HG02610 (cell line): ENCODE data around the gene TSPAN32.
"Not testable (repeated sequence)": the region's sequence is repeated elsewhere in the genome, so short reads cannot be mapped to it uniquely, and the experiment has no call there.

Experiments used
- ATAC-seq: cut with Tn5 transposase; IDR thresholded peaks from one replicate; pipeline ENCODE4 v1.9.1; 2021; ENCODE audit warnings: mild to moderate bottlenecking, moderate library complexity; ENCODE audit not compliant: unreplicated experiment

TSPAN32 gene

DNA sequence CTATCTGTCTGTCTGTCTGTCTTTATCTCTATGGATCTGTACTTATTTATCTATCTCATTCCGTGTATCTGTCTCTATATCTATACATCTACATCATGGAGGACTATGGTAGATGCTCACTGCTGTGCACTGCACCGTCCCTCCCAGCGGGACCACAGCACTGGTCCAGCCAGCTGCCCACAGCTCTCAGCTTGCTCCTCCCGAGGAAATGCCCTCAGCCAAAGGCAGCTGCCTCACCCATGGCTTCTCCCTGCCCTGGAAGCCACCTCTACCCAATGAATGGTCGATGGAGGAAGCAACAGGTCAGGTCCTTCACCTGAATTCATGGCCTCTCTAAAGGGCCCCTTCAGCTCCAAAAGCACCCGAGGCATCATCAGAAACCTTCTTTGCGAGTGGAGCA is 60.6 kb downstream of the TSPAN32 start:
- no peak for ATAC-seq

DNA sequence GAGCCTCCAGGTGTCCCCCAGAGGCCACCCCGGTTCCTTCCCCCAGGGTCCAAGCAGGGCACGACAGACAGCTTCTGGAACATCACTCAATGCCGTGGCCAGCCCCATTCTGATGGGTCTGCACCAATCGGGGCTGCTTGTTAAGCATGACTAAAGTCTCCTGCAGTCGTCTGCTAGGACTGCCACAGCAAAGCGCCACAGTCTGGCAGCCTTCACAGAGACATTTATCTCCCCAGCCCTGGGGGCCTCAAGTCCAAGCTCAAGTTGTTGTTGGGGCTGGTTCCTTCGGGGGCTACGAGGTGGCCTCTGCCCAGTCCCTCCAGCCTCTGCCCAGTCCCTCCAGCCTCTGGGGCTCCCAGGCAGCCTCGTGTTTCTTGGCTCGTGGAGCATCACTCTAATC is 61.3 kb downstream of the TSPAN32 start:
- no peak for ATAC-seq

DNA sequence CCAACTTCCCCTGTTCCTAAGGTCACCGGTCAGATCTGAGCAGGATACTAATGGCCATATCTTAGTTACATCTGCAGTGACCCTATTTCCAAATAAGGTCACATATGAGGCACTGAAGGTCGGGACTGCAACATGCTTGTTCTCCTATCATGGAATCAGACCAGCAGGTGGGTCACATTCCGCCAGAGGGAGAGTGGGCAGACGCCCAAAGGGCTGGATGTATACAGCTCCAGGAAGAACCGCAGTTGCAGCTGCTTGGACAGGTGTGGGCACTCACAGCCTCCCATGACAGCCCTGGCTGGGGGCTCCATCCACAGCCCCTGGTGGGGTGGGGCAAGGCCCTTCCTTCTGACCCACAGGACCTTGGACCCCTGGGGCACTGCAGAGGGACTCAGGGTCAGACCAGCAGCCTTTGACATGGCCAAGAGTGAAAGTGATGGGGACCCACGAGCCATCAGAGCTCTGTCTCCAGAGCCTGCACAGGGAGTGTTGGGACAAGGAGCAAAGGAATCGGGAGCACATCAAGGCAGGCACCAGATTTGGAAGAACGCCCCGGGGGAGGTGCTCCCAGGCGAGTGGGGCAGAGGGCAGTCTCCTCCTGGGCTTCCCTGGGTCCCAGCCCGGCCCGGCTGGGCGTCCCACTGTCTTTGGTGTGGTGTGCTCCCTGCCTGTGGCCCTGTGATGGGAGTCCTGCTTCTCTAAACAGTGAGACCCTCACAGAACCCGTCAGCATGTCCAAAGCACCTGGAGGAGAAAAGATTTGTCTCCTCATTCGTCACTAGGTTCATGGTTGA is 62.0 kb downstream of the TSPAN32 start:
- ATAC-seq, result no peak

DNA sequence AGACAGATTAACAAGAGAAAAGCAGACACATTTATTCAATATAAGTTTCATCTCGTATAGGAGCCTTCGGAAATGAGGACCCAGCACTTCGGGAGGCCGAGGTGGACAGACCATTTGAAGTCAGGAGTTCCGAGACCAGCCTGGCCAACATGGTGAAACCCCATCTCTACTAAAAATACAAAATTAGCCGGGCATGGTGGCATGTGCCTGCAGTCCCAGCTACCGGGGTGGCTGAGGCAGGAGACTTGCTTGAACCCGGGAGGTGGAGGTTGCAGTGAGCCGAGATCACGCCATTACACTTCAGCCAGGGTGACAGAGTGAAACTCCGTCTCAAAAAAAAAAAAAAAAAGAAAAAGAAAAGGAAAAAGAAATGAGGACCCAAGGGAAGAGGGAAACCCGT is 62.6 kb downstream of the TSPAN32 start:
- not testable (repeated sequence) for ATAC-seq

DNA sequence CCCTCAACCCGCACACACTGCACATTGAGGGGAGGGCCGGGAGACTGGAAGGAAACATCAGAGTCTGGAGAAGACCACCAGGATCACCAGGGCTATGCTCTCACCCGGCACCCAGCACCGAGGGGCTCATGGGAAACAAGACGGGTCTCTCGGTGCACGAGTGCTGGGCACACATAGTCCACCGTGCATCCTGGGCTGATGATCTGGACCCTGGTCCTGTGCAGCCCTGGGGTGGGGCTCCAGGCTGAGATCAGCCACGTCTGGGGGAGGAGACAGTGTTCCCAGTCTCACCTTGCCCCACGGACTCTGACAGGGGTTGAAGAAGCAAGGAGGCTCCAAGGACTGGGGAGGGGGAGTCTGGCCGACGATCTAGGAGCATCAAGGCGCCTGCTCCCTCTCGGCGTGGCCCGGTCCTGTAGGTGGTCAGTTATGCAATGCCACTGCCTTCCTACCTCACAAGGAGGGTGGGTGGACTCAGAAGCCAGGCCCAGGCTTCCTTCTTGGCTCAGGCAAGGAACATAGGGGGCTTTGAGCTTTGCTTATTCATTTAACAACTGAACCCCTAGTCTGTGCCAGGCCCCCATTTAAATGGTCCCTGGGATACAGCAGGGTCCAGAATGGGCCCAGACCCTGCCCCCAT is 63.9 kb downstream of the TSPAN32 start:
- no peak for ATAC-seq

DNA sequence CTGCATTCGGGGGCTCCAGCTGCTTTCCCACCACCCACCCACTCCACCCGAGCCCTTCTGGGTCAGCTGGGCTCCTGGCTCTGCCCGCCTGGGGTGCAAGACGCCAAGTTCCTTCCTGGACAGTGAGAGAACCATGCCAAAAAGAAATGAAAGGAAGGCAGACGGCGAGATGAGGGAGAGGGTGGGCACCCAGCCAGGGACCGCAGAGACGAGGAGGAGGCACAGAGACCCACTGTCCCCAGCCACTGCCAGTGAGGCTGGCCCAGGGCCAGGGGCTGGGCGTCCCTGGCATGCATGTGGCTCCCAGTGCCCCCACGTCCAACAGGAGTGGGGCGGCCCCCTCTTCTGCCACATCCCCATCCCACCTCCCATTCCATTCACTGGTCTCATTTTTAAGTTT is 64.5 kb downstream of the TSPAN32 start:
- no peak for ATAC-seq

DNA sequence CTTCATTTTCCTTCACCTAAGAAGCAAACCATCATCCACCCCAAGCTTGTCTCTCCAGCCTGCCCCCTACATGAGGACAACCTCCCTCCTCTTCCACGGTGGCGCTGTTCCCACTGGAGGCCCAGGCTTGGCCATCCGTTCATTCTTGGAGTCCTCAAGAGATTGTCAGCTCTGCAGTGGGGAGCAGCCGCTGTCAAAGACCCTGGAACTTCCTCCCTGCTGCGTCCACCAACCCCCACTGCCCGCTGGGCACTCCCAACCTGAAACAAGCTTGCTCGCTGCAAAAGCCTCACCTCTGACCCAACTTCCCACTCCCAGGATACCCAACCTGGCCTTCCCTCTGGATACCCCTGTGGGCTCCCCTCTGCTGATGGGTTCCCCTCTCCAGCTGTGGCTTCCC is 64.9 kb downstream of the TSPAN32 start:
- ATAC-seq, result no peak

DNA sequence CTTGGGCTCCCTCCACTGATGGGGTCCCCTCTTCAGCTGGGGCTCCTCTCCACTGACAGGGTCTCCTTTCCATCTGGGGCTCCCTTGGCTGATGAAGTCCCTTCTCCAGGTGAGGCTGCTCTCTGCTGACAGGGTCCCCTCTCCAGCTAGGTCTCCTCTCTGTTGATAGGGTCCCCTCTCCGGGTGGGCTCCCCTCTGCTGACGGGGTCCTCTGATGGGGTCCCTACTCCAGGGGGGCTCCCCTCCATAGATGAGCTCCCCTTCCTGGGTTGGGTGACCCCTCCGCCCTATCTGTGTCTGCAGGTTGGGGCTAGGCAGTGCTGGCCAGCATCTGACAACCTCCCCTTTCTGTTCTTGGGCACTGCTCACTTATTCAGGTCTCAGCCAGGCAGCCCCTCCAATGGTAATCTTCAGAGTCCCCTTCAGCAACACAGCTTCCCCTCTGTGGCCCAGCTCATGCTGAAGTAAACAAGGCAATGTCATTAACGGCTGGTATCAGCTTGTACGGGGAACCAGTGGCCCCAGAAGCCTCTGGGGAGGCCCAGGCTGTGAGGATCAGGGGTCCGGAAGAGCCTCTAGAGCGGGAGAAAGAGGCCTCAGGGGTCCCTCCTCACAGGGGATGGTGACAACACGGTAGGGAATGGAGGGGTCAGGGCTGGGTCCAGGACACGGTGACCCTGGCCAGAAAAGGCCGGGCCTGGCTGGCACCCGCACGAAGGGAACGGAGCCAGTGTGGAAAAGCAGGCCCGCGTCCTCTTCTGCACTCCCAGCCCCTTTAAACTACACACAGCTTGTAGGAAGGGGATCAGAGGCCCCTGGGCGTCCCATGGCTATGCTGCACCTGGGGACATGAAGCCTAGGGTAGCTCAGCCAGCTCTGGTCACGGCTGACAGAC is 65.7 kb downstream of the TSPAN32 start:
- no peak for ATAC-seq
